K562 (cell line): ENCODE data around the gene CDC20. TPM values are rescaled to one million over a fixed set of nuclear protein-coding genes. Genes with fewer than 3 reads are reported as not detected.

Experiments
- ATAC-seq: fragments of 200-7000 bp; cut with Tn5 transposase; 3 replicates; pipeline ENCODE4 v1.9.1; 2020; ENCODE audit warnings: moderate library complexity
- BruUV-seq: library from RNA; stranded (reverse); fragments of 400-500 nt; replicated peaks from 2 replicates; lab custom pipeline; 2021; lab: Mats Ljungman, UMichigan
- CTCF ChIA-PET: fragments of 300-600 bp; formaldehyde crosslinking; extraction: SDS; loops from one replicate; lab custom pipeline; 2021; ENCODE audit warnings: low intra/inter-chr PET ratio; lab: Yijun Ruan, JAX
- POLR2A ChIA-PET: fragments of 300-600, 350-650 bp; sonication (Branson Sonifier 250); formaldehyde crosslinking; extraction: SDS; loops from one replicate; lab custom pipeline; 2021; ENCODE audit warnings: antibody characterized with exemption, inconsistent platforms; lab: Yijun Ruan, JAX
- DNase-seq, 4 experiments: peaks; one replicate each; pipeline versions ENCODE4 v3.0.0 to v3.0.0-alpha.2; 2011 to 2018; ENCODE audit warnings: low spot score in 3 of 4, mixed read lengths in 3 of 4; ENCODE audit errors: extremely low read depth in 1 of 4
- FAIRE-seq: peaks from 2 replicates; lab custom pipeline; 2011; peaks lifted over from hg19 to GRCh38; lab: Jason Lieb, UNC
- H2AFZ ChIP-seq: 2 replicates; pipeline ENCODE4 v1.6.0; 2011; ENCODE audit warnings: low read depth, low read length, control low read depth, inconsistent platforms
- H3K27ac ChIP-seq: fragments of 200-600 bp; 3 replicates; pipeline ENCODE4 v1.8.0; 2011; ENCODE audit warnings: low read depth, mild to moderate bottlenecking, control low read depth, inconsistent platforms, low read length, moderate library complexity, mixed read lengths; ENCODE audit errors: extremely low read depth
- H3K27me3 ChIP-seq, 2 experiments: fragments of 300-600 bp in 1 of 2; 2 replicates in 1 of 2; 3 replicates in 1 of 2; pipeline versions ENCODE4 v1.6.0 to v1.8.0; 2011; ENCODE audit warnings: inconsistent platforms in 2 of 2, low read length in 2 of 2, mild to moderate bottlenecking in 1 of 2, mixed read lengths in 1 of 2, moderate library complexity in 1 of 2; ENCODE audit not compliant: control insufficient read depth in 2 of 2, insufficient read depth in 2 of 2
- H3K36me3 ChIP-seq: fragments of 300-600 bp; 3 replicates; pipeline ENCODE4 v1.8.0; 2011; ENCODE audit warnings: mild to moderate bottlenecking, low read length, inconsistent platforms; ENCODE audit not compliant: control insufficient read depth, insufficient read depth
- H3K4me1 ChIP-seq, 2 experiments: fragments of 200-600 bp in 1 of 2; replicated peaks in 1 of 2; 2 replicates in 1 of 2; 3 replicates in 1 of 2; pipeline versions ENCODE4 v1.5.1 to v1.8.0; 2011; ENCODE audit warnings: inconsistent platforms in 2 of 2, low read length in 2 of 2, mild to moderate bottlenecking in 1 of 2, mixed read lengths in 1 of 2, moderate library complexity in 1 of 2; ENCODE audit not compliant: control insufficient read depth in 2 of 2, insufficient read depth in 2 of 2
- H3K4me2 ChIP-seq: 2 replicates; pipeline ENCODE4 v1.6.1; 2011; ENCODE audit warnings: low read length, control low read depth, inconsistent platforms, mixed read lengths; ENCODE audit not compliant: insufficient read depth
- H3K4me3 ChIP-seq: fragments of 200-600 bp; sonication (generic), shearing (Covaris generic); 2 replicates; pipeline ENCODE4 v1.5.1; 2016; ENCODE audit warnings: control low read depth, inconsistent platforms
- H3K79me2 ChIP-seq: fragments of 200-600 bp; 3 replicates; pipeline ENCODE4 v1.8.0; 2011; ENCODE audit warnings: low read length, inconsistent platforms; ENCODE audit not compliant: control insufficient read depth, insufficient read depth
- H3K9ac ChIP-seq, 2 experiments: 2 replicates each; pipeline versions ENCODE4 v1.6.0 to v1.6.1; 2011; ENCODE audit warnings: low read depth in 2 of 2, low read length in 2 of 2, control low read depth in 1 of 2, inconsistent platforms in 1 of 2, mild to moderate bottlenecking in 1 of 2, mixed read lengths in 1 of 2; ENCODE audit not compliant: insufficient read depth in 1 of 2
- H3K9me1 ChIP-seq: one replicate; pipeline ENCODE4 v1.6.0; 2011; ENCODE audit warnings: inconsistent platforms, mild to moderate bottlenecking, low read length, moderate library complexity; ENCODE audit not compliant: control insufficient read depth, insufficient read depth
- H3K9me3 ChIP-seq: replicated peaks from 2 replicates; pipeline ENCODE4 v1.5.1; 2011; ENCODE audit warnings: low read depth, low read length, inconsistent platforms; ENCODE audit not compliant: control insufficient read depth, insufficient read depth
- H4K20me1 ChIP-seq: replicated peaks from 2 replicates; pipeline ENCODE4 v1.6.1; 2011; ENCODE audit warnings: low read length, inconsistent platforms, mixed read lengths; ENCODE audit not compliant: control insufficient read depth, insufficient read depth
- EGR1 ChIP-seq: fragments of 450-650 bp; conservative IDR thresholded peaks from 2 replicates; pipeline ENCODE4 v1.6.1; 2017; ENCODE audit warnings: mild to moderate bottlenecking
- HMG20B ChIP-seq: fragments of 250-450 bp; sonication (Bioruptor Pico); IDR thresholded peaks from 2 replicates; pipeline ENCODE4 v1.5.0; 2021; ENCODE audit warnings: mild to moderate bottlenecking
- MYNN ChIP-seq, 2 experiments: sonication (generic); formaldehyde crosslinking in 1 of 2; IDR thresholded peaks; 2 replicates each; pipeline versions ENCODE4 v1.5.0 to v1.6.1; 2016 to 2020; ENCODE audit warnings: antibody characterized with exemption in 1 of 2, missing genetic modification reagents in 1 of 2
- SAP30 ChIP-seq: fragments of 200-600 bp; sonication (generic); IDR thresholded peaks from 2 replicates; pipeline ENCODE4 v1.6.1; 2012; ENCODE audit warnings: borderline replicate concordance, low read depth, mild to moderate bottlenecking, moderate library complexity, low read length, control low read depth, inconsistent platforms; ENCODE audit not compliant: insufficient read depth, poor library complexity, severe bottlenecking
- SP2 ChIP-seq: IDR thresholded peaks from 2 replicates; pipeline ENCODE4 v1.6.1; 2011; ENCODE audit warnings: mild to moderate bottlenecking, low read depth, low read length, moderate library complexity; ENCODE audit not compliant: poor library complexity, severe bottlenecking; ENCODE audit errors: extremely low read depth
- TAF15 ChIP-seq: fragments of 200-400 bp; formaldehyde crosslinking; IDR thresholded peaks from 2 replicates; pipeline ENCODE4 v1.6.1; 2017; ENCODE audit warnings: mild to moderate bottlenecking, low read depth, low read length, moderate library complexity
- ZBTB7A ChIP-seq: IDR thresholded peaks from 2 replicates; pipeline ENCODE4 v1.6.1; 2011; ENCODE audit warnings: low read depth, mild to moderate bottlenecking, low read length, moderate library complexity, borderline replicate concordance; ENCODE audit not compliant: control insufficient read depth
- WGBS: fragments of 100-300 bp; shearing (Covaris generic); methylation state at CpG from one replicate; pipeline ENCODE4 v1.1.6; 2016; ENCODE audit warnings: low coverage, mixed read lengths; ENCODE audit not compliant: insufficient coverage; ENCODE audit errors: missing lambda C conversion rate; 5-methylcytosine and 5-hydroxymethylcytosine counted together
- in situ Hi-C: fragments of 300-500 bp; cut with MboI; formaldehyde crosslinking; loops from 4 replicates; pipeline ENCODE4 v1.15.0; 2018; ENCODE audit warnings: inconsistent platforms, mixed read lengths
- intact Hi-C: fragments of 100-400 bp; cut with micrococcal nuclease; formaldehyde crosslinking; loops from 2 replicates; pipeline ENCODE4 v1.14.2; 2022
- polyA plus RNA-seq, 8 experiments: library from polyadenylated mRNA; depleted of rRNA in 4 of 8; stranded (reverse) in 5 of 8; unstranded in 3 of 8; fragments of >200 nt; fragmentation: Nextera tagmentation in 2 of 8; fragmentation: Illumina TruSeq in 1 of 8; extraction: Ambion mirVana in 2 of 8; extraction: Trizol in 1 of 8; gene quantifications; 2 replicates each; pipeline versions ENCODE4 v1.2.1 to v1.2.3, GENCODE V29; 2011 to 2014; ENCODE audit warnings: inconsistent platforms in 1 of 8, missing spikeins in 1 of 8
- total RNA-seq, 7 experiments: library from RNA; depleted of rRNA in 6 of 7; stranded (reverse); fragments of >200 nt in 6 of 7; fragmentation: Illumina TruSeq in 2 of 7; extraction: Trizol in 2 of 7; gene quantifications; 2 replicates each; pipeline versions ENCODE4 v1.2.1 to v1.2.3, GENCODE V29; 2011 to 2021; ENCODE audit warnings: low replicate concordance in 1 of 7
- TF ChIP-seq, protein P1 (sequence below), 3 experiments: fragments of 200-800 bp in 1 of 3; fragments of 250-450 bp in 1 of 3; fragments of 450-650 bp in 1 of 3; sonication (Bioruptor Pico) in 1 of 3; sonication (Bioruptor generic) in 1 of 3; formaldehyde crosslinking in 1 of 3; IDR thresholded peaks; 2 replicates each; pipeline versions ENCODE4 v1.6.1 to v1.8.0; 2016 to 2022; ENCODE audit warnings: mild to moderate bottlenecking in 2 of 3, missing genetic modification characterization in 2 of 3, missing compliant biosample characterization in 1 of 3, moderate library complexity in 1 of 3

The CDC20 gene
- total and polyA plus RNA-seq, 9 of the 15 experiments (the other 6 are each of a cell fraction or from before 2014, with no cell fraction given) = 45.2 to 224 (median 121) TPM

DNA sequence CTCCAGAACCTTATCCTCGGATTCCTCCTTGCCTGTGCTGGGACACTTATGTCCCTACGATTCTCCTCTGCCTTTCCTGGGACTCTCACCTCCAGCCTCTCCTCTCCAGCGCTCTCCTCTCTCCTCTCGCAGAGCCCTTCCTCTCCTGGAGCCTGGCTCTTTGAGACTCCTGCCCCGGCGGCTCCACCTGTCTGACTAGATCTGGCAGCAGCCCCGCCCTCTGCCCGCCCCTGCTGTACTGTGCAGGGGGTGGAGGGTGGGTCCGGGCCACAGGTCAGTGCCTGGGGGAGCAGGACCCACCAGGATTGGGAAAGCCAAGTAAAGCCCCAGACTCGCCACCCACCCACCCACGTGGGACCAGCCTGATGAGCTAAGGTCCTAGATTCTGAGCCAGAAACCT lies 7.4 kb downstream of the CDC20 start:
- POLR2A ChIA-PET = interaction anchor here (0.6 to 1.6 kb wide), 3 partner anchors 8 to 16 kb away, joined by 4 to 5 read pairs (median 5); no protein-coding TSS in a partner anchor
- TF ChIP-seq SAP30 = no peak
- TF ChIP-seq EGR1 = 0 out of 2 replicates have a peak, but pooled peaks have one; percentile 20
- TF ChIP-seq ZBTB7A = peak; percentile 70; the same call in 1 of the 2 replicates
- TF ChIP-seq HMG20B (CRISPR knock-in tag) = no peak
- no peak for TF ChIP-seq TAF15
- TF ChIP-seq, protein P1, sequence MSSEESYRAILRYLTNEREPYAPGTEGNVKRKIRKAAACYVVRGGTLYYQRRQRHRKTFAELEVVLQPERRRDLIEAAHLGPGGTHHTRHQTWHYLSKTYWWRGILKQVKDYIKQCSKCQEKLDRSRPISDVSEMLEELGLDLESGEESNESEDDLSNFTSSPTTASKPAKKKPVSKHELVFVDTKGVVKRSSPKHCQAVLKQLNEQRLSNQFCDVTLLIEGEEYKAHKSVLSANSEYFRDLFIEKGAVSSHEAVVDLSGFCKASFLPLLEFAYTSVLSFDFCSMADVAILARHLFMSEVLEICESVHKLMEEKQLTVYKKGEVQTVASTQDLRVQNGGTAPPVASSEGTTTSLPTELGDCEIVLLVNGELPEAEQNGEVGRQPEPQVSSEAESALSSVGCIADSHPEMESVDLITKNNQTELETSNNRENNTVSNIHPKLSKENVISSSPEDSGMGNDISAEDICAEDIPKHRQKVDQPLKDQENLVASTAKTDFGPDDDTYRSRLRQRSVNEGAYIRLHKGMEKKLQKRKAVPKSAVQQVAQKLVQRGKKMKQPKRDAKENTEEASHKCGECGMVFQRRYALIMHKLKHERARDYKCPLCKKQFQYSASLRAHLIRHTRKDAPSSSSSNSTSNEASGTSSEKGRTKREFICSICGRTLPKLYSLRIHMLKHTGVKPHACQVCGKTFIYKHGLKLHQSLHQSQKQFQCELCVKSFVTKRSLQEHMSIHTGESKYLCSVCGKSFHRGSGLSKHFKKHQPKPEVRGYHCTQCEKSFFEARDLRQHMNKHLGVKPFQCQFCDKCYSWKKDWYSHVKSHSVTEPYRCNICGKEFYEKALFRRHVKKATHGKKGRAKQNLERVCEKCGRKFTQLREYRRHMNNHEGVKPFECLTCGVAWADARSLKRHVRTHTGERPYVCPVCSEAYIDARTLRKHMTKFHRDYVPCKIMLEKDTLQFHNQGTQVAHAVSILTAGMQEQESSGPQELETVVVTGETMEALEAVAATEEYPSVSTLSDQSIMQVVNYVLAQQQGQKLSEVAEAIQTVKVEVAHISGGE (CRISPR knock-in tag; IDR thresholded peaks at IDR 0.05) = 0 out of 6 replicates have a peak, but pooled peaks of 1 of the 3 experiments have one; percentile 10
- TF ChIP-seq SP2 = no peak
- TF ChIP-seq MYNN (IDR thresholded peaks at IDR 0.05) = 0 out of 2 replicates have a peak, but pooled peaks have one; percentile 11
- no peak for TF ChIP-seq MYNN (CRISPR knock-in tag; IDR thresholded peaks at IDR 0.05)
- no peak overlapping the region for H3K27ac ChIP-seq
- H3K79me2 ChIP-seq = peaks cover 47% of the 10 kb centered on the region
- ATAC-seq = peak; percentile 19
- CTCF ChIA-PET = no interaction called here
- H3K4me2 ChIP-seq = peak overlapping the region; percentile 93
- H2AFZ ChIP-seq = no peak overlapping the region
- no peaks in the 10 kb centered on the region for H3K27me3 ChIP-seq
- H4K20me1 ChIP-seq = peaks cover 10% of the 10 kb centered on the region
- H3K9me1 ChIP-seq = peaks cover 12% of the 10 kb centered on the region
- H3K4me3 ChIP-seq = peak overlapping the region; percentile 64
- no peak for FAIRE-seq
- in situ Hi-C loops = no loop called here
- H3K9ac ChIP-seq = peak overlapping the region; percentile 76 to 97; a peak in 3 of 4 replicates
- intact Hi-C loops = no loop called here
- H3K36me3 ChIP-seq = peaks cover 48% of the 10 kb centered on the region
- no peaks in the 10 kb centered on the region for H3K9me3 ChIP-seq
- peak; percentile 50 to 74 (median 61) for DNase-seq
- BruUV-seq = no TSS peak
- WGBS = 25% methylated on average over 7 of the region's 11 CpGs
- peaks cover 34 to 47% of the 10 kb centered on the region in 2 experiments for H3K4me1 ChIP-seq
